Cardiac fibroblast (primary cell): ENCODE results near the gene ANKRD33.

Experiments
- DNase-seq, 2 donors: peaks; one replicate each; pipeline versions ENCODE4 v3.0.0 to v3.0.0-alpha.2; 2010; ENCODE audit warnings: low read depth in 2 of 2
- H3K4me3 ChIP-seq, 2 donors: replicated peaks in 1 of 2; 1 replicate in 1 of 2; 2 replicates in 1 of 2; pipeline ENCODE4 v1.5.1; 2011; ENCODE audit warnings: low read depth in 2 of 2, low read length in 2 of 2, mild to moderate bottlenecking in 2 of 2, moderate library complexity in 1 of 2
- TF ChIP-seq, protein P1 (sequence below): IDR thresholded peaks from one replicate; pipeline ENCODE4 v1.5.1; 2011; ENCODE audit warnings: low read depth, mild to moderate bottlenecking, low read length, inconsistent platforms

Gene ANKRD33

DNA sequence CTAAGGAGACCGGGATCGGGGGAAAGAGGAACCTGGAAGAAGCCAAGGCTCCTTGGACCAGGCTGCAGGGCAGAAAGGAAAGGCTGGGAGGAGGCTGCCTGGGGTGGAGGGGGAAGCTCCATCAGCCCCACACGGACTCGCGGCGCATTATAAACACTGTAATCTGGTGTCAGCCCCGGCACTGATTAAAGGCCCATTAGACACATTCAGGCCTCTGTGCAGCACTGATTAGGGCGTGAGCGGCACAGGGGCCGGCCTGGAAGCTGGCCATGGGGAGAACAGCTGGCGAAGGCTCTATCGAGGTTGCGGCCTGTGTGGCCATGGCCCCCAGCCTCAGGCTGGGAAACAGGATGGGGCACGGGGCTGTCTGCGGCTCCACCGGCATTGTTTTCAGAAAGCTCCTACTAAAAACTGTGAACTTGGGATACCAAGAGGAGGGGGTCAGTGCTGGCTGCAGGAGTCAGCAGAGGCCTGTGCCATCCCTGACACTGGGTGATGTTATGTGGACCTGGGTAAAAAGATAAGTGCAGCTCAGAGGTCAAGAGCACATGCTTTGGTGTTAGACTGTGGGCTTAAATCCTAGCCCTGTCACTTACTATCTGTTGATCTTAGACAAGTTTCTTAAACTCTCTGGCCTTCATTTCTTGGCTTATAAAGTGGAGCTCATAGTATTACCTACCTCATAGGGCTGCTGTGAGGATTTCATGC lies 30.0 kb downstream of the ANKRD33 start:
- no peak overlapping the region for H3K4me3 ChIP-seq
- TF ChIP-seq, protein P1, sequence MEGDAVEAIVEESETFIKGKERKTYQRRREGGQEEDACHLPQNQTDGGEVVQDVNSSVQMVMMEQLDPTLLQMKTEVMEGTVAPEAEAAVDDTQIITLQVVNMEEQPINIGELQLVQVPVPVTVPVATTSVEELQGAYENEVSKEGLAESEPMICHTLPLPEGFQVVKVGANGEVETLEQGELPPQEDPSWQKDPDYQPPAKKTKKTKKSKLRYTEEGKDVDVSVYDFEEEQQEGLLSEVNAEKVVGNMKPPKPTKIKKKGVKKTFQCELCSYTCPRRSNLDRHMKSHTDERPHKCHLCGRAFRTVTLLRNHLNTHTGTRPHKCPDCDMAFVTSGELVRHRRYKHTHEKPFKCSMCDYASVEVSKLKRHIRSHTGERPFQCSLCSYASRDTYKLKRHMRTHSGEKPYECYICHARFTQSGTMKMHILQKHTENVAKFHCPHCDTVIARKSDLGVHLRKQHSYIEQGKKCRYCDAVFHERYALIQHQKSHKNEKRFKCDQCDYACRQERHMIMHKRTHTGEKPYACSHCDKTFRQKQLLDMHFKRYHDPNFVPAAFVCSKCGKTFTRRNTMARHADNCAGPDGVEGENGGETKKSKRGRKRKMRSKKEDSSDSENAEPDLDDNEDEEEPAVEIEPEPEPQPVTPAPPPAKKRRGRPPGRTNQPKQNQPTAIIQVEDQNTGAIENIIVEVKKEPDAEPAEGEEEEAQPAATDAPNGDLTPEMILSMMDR: no peak
- DNase-seq: no peak

DNA sequence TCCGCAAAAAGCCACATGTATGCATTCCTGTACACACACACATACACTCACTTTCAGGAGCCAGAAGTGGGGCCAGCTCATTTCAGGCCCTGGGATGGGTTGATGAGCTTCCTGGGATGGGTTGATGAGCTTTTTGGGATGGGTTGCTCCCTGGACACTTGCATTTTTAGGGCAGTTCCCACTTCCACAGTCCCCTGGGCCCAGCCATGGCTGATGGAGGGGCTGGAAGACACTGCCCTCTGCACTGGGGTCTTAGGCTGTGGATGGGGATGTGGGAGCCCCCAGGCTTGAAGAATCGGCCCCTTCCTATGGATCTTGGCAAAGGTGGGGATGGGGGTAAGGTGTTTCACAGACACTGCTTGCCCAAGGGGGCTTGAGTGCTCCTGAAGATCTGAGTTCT lies 32.1 kb downstream of the ANKRD33 start:
- H3K4me3 ChIP-seq: no peak overlapping the region
- no peak for DNase-seq
- TF ChIP-seq, protein P1: no peak

DNA sequence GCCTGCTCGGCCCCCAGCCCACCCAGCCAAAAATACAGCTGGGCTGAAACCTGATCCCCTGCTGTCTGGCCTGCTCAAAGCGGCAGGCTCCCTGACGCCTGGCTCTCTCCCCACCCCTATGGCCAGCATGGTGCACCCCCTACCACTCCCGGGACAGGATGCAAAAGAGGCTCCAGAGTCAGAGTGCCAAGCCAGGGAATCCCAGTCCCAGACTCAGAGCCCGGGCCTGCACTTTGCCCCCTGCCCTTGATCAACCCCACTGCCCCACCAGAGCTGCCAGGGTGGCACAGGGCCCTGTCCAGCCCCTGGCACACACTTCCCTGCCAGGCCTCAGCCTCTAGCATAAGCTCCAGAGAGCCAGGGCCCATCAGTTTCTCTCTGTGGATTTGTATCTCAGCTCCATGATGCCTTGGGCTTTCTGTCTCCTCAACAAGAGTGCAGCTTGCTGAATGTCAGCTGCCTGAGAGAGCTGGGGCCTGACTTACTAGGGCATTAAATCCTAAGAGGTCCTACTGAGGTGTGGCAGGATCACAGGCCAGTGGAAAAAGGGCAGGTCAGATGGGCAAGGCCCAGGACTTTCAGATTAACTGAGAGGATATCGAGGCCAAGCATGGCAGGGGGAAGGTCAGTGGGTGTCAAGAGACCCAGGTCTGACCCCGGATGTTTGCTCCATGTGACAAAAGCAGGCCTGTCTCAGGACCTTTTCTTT lies 33.3 kb downstream of the ANKRD33 start:
- TF ChIP-seq, protein P1: no peak
- DNase-seq: no peak
- no peak overlapping the region for H3K4me3 ChIP-seq

DNA sequence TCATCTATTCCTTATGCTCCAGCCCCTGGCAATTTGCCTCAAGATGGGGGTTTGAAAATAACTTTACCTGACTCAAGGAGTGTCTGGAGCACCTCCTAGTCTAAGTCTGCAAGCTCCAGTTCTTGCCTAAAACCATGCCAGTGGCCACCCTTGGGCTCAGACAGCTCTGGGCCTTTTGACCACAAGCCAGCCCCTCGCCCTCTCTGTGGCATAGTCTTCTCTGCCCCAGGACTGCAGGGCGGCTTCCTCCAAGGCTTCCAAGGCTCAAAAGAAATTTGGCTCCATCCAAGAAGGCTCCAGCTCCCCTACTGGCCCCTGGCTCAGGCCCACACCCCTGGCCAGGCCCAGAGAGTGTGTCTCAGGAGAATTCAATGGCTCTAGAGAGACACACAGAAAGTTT lies 34.2 kb downstream of the ANKRD33 start:
- TF ChIP-seq, protein P1: no peak
- DNase-seq: no peak
- no peak overlapping the region for H3K4me3 ChIP-seq

DNA sequence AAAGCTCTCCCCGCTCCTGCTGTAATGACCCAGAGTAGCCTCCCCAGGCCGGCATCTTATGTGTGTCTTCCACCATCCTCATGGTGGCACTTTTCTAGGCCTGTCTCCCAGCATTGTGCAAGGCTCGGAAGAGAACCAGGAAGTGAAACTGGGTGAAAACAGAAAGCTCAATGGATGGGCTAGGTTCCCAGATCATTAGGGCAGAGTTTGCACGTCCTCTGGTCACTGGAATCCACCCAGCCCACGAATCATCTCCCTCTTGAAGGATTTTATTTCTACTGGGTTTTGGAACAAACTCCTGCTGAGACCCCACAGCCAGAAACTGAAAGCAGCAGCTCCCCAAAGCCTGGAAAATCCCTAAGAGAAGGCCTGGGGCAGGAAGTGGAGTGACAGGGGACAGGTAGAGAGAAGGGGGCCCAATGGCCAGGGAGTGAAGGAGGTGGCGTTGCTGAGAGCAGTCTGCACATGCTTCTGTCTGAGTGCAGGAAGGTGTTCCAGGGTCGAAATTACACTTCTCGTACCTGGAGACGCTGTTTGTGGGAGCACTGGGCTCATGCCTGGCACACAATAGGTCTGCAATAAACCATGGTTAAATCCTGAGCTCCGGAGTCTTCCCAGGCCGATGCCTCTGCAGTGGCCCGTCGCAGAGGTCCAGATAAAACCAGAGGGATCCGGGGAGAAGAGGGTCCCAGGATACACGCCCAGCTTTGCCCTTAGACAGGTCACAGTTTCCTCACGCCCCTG lies 35.0 kb downstream of the ANKRD33 start:
- no peak overlapping the region for H3K4me3 ChIP-seq
- TF ChIP-seq, protein P1: no peak
- peak; percentile 56 to 87 for DNase-seq

DNA sequence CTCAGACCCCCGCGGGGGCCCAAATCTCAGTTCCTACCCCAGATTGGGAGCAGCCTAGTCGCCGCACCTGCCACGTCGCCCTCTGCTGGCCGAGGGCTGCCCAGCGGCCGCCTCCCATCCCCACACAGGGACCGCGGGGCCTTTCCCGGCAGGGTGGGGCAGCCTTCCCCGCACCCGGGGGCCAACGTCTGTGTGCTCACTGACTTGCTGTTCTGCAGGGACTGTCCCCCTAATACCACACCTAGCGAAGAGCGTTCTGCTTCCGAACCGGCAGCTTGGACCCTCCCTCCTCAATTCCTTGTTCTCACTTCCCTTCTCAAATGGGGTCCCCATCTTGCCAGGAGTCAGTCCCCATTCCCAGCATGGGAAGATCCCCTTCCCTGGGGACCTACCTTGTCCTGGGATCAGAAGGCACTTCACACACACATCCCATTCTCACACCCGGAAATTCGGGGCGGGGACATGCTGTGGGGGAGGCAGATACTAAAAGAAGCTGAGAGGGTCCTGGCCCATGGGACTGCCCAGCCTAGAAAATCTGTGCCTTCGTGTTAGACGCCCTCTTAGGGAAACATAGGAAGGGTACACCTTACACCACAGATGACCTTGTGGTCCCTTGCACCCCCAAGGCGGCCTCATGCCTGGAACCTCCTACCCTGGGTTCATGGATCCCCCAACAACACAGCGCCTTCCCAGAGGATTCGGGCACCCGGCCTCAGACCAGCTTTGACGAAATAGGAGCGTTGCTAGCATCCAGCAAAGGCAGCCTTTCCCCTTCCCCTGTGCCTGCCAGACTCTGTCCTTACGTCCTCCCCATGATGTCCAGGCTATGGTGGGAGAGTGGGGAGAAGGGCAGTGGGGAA lies 35.8 kb downstream of the ANKRD33 start:
- no peak overlapping the region for H3K4me3 ChIP-seq
- DNase-seq: peak; percentile 48 to 57
- TF ChIP-seq, protein P1: peak; percentile 86
